CD4-positive, alpha-beta T cell (primary cell): Measurements from ENCODE around the gene PPP1R3G. TPM values are rescaled to one million over a fixed set of nuclear protein-coding genes. Genes with fewer than 3 reads are reported as not detected.

Source experiments
- ATAC-seq: fragments of 200-7000 bp; cut with Tn5 transposase; one replicate; pipeline ENCODE4 v1.10.0; 2022; ENCODE audit warnings: mild to moderate bottlenecking; ENCODE audit not compliant: poor library complexity
- CTCF ChIA-PET: fragments of 350-600 bp; sonication (Branson Sonifier 250); formaldehyde crosslinking; loops from one replicate; lab custom pipeline; 2021; ENCODE audit warnings: antibody characterized with exemption, inconsistent platforms; lab: Charles Lee
- POLR2A ChIA-PET: fragments of 350-600 bp; sonication (Branson Sonifier 250); formaldehyde crosslinking; loops from one replicate; lab custom pipeline; 2021; ENCODE audit warnings: antibody characterized with exemption, inconsistent platforms; lab: Charles Lee
- DNase-seq, 14 experiments: peaks; one replicate each; pipeline ENCODE4 v3.0.0-alpha.2; 2013 to 2020; ENCODE audit warnings: mixed read lengths in 2 of 14
- H3K27ac ChIP-seq, 2 donors: one replicate each; pipeline versions ENCODE4 v1.5.1 to v1.7.0; 2013; ENCODE audit warnings: low read length in 2 of 2, low read depth in 1 of 2, mild to moderate bottlenecking in 1 of 2
- H3K27me3 ChIP-seq, 2 experiments: 1 replicate in 1 of 2; 2 replicates in 1 of 2; pipeline versions ENCODE4 v1.6.1 to v1.7.0; 2013; ENCODE audit warnings: low read length in 2 of 2, control low read depth in 1 of 2, mild to moderate bottlenecking in 1 of 2, moderate library complexity in 1 of 2; ENCODE audit not compliant: insufficient read depth in 2 of 2, control insufficient read depth in 1 of 2
- H3K36me3 ChIP-seq: one replicate; pipeline ENCODE4 v1.6.1; 2013; ENCODE audit warnings: low read length, control low read depth; ENCODE audit not compliant: insufficient read depth
- H3K4me1 ChIP-seq: one replicate; pipeline ENCODE4 v1.6.1; 2013; ENCODE audit warnings: low read length, control low read depth; ENCODE audit not compliant: insufficient read depth
- H3K4me3 ChIP-seq: one replicate; pipeline ENCODE4 v1.5.1; 2013; ENCODE audit warnings: mild to moderate bottlenecking, low read length, moderate library complexity
- H3K9me3 ChIP-seq, 2 experiments: 1 replicate in 1 of 2; 2 replicates in 1 of 2; pipeline versions ENCODE4 v1.6.1 to v1.7.0; 2013; ENCODE audit warnings: low read length in 2 of 2, mild to moderate bottlenecking in 2 of 2, control low read depth in 1 of 2, moderate library complexity in 1 of 2; ENCODE audit not compliant: control insufficient read depth in 1 of 2, insufficient read depth in 1 of 2
- H3K27ac Mint-ChIP-seq: one replicate; pipeline ENCODE4 v1.8.0; 2020; ENCODE audit warnings: mixed read lengths
- H3K27me3 Mint-ChIP-seq: one replicate; pipeline ENCODE4 v1.8.0; 2021; ENCODE audit warnings: mixed read lengths
- H3K36me3 Mint-ChIP-seq: one replicate; pipeline ENCODE4 v1.8.0; 2021; ENCODE audit warnings: low read depth, mixed read lengths
- H3K4me1 Mint-ChIP-seq: one replicate; pipeline ENCODE4 v1.8.0; 2021; ENCODE audit warnings: low read depth, mixed read lengths
- H3K4me3 Mint-ChIP-seq: one replicate; pipeline ENCODE4 v1.8.0; 2020; ENCODE audit warnings: mild to moderate bottlenecking, mixed read lengths
- H3K9me3 Mint-ChIP-seq: one replicate; pipeline ENCODE4 v1.8.0; 2020; ENCODE audit warnings: mixed read lengths
- intact Hi-C, 2 experiments: fragments of 100-400 bp; cut with DNase I in 1 of 2; cut with micrococcal nuclease in 1 of 2; formaldehyde crosslinking; loops; one replicate each; pipeline versions ENCODE4 v1.15.1 to v1.9.0; 2023 to 2025; cut with DNase I, micrococcal nuclease
- total RNA-seq, 174 experiments: library from RNA in 2 of 174; stranded (reverse) in 2 of 174; gene quantifications; one replicate each; pipeline ENCODE4 v1.2.3 and lab custom pipeline; 2021 to 2026
- TF ChIP-seq, protein P1 (sequence below): fragments of 200-600 bp; IDR thresholded peaks from one replicate; pipeline ENCODE4 v1.8.0; 2022; ENCODE audit warnings: antibody characterized with exemption, mild to moderate bottlenecking

The PPP1R3G gene
- total RNA-seq, 2 experiments from 2014 or later: not detected

DNA sequence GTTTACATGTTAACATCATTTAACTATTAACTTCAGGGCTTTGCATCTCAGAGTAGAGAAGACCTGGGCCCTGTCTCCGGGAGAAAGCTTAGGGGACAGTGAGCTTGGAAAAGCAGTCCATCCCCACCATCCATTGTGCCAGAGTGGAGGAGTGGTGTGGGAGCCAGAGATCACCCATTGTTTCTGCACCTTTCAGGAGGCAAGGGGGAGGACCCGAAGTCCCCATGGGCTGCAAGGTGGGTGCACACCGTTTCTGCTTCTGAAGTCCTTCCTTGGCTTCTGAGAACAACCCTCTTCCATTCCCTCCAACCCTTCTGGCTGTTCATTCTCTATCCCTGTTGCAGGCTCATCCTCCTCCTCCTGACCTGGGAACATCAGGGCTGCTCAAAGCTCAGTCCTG, 4.0 kb upstream of the PPP1R3G start:
- POLR2A ChIA-PET: no interaction called here
- H3K27me3 ChIP-seq: peaks cover 10 to 37% of the 10 kb centered on the region in 2 experiments
- H3K27ac ChIP-seq: no peak overlapping the region
- no peaks in the 10 kb centered on the region for H3K36me3 ChIP-seq
- peaks cover 8% of the 10 kb centered on the region for H3K4me1 ChIP-seq
- H3K4me1 Mint-ChIP-seq: no peaks in the 10 kb centered on the region
- no peak for DNase-seq
- no peak overlapping the region for H3K4me3 Mint-ChIP-seq
- ATAC-seq: no peak
- intact Hi-C loops: no loop called here
- H3K9me3 ChIP-seq: peaks cover 0 to 2% of the 10 kb centered on the region in 2 experiments
- H3K4me3 ChIP-seq: no peak overlapping the region
- H3K36me3 Mint-ChIP-seq: no peaks in the 10 kb centered on the region
- H3K27me3 Mint-ChIP-seq: peaks cover 36% of the 10 kb centered on the region
- no peak overlapping the region for H3K27ac Mint-ChIP-seq
- CTCF ChIA-PET: no interaction called here
- TF ChIP-seq, protein P1, sequence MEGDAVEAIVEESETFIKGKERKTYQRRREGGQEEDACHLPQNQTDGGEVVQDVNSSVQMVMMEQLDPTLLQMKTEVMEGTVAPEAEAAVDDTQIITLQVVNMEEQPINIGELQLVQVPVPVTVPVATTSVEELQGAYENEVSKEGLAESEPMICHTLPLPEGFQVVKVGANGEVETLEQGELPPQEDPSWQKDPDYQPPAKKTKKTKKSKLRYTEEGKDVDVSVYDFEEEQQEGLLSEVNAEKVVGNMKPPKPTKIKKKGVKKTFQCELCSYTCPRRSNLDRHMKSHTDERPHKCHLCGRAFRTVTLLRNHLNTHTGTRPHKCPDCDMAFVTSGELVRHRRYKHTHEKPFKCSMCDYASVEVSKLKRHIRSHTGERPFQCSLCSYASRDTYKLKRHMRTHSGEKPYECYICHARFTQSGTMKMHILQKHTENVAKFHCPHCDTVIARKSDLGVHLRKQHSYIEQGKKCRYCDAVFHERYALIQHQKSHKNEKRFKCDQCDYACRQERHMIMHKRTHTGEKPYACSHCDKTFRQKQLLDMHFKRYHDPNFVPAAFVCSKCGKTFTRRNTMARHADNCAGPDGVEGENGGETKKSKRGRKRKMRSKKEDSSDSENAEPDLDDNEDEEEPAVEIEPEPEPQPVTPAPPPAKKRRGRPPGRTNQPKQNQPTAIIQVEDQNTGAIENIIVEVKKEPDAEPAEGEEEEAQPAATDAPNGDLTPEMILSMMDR: no peak
- no peaks in the 10 kb centered on the region for H3K9me3 Mint-ChIP-seq

DNA sequence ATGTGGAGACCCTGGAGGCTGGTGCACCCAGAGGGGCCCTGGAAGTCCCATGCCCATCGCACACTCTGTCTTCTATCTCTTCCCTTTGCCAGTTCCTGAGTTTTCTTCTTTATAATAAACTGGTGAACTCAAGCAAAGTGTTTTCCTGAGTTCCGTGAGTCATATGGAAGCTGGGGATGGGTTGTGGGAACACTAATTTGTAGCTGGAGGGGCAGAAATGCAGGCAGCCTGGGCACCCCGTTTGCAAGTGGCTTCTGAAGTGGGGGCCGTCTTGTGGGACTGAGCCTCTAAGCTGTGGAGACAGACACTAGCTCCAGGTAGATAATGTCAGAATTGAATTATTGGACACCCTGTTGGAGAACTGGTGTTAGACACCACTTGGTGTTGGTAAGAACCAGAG, 3.2 kb upstream of the PPP1R3G start:
- ChIA-PET POLR2A (no interaction called here), CTCF (no interaction called here)
- TF ChIP-seq, protein P1: no peak
- Histone ChIP-seq H3K36me3 (no peaks in the 10 kb centered on the region), H3K4me1 (peaks cover 10% of the 10 kb centered on the region), H3K27ac (no peak overlapping the region), H3K4me3 (no peak overlapping the region), H3K27me3 (peaks cover 16 to 45% of the 10 kb centered on the region in 2 experiments), H3K9me3 (peaks cover 0 to 8% of the 10 kb centered on the region in 2 experiments)
- Mint-ChIP-seq H3K27me3 (peaks cover 39% of the 10 kb centered on the region), H3K4me1 (no peaks in the 10 kb centered on the region), H3K9me3 (no peaks in the 10 kb centered on the region), H3K27ac (no peak overlapping the region), H3K4me3 (no peak overlapping the region), H3K36me3 (no peaks in the 10 kb centered on the region)
- DNase-seq (no peak), ATAC-seq (no peak)
- intact Hi-C loops: no loop called here

DNA sequence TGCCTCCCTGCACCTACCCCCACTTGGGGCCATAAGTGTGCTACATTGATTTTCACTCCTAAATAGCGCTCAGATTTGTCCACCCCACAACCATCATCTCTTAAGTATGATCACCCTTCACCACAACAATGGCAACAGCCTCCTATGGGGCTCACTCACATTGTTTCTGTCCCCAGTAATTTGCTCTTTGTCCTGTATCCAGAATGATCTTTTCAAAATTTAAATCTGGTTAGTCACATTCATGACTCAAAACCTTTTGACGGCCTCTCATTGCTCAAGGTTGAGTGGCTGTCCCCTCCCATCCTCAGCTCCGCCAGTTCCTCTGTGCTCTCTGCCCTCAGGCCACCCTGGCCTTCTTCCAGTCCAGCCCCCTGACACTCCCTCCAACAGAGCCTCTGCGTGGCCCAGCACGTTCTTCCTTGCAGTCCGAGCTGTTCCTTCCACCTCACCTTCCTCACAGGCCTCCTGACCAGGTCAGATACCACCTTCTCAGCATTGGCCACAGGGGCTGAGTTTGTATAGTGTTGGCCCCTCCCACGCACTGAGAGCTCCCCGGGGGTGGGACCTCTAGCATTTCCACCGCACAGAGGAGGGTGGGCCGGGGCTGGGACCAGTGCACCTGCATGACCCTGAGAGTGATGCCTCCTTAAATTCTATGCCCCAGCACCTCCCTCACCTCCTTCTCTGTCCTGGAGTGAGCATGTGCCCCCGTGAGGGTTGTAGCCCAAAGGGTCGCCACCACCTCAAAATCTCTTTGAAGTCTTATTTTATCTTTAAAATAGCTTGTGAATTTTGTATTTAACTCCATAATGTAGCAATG, 2.4 kb upstream of the PPP1R3G start:
- H3K9me3 Mint-ChIP-seq: no peaks in the 10 kb centered on the region

More for the DNA sequence above, 2.4 kb upstream of the PPP1R3G start:
- ChIA-PET POLR2A (no interaction called here), CTCF (no interaction called here)
- no peak overlapping the region for H3K4me3 Mint-ChIP-seq
- no peaks in the 10 kb centered on the region for H3K36me3 Mint-ChIP-seq
- H3K4me1 ChIP-seq: peaks cover 10% of the 10 kb centered on the region
- peaks cover 23 to 52% of the 10 kb centered on the region in 2 experiments for H3K27me3 ChIP-seq
- no peaks in the 10 kb centered on the region for H3K36me3 ChIP-seq
- intact Hi-C loops: no loop called here
- H3K9me3 ChIP-seq: peaks cover 0 to 12% of the 10 kb centered on the region in 2 experiments
- no peak overlapping the region for H3K27ac Mint-ChIP-seq
- peaks cover 45% of the 10 kb centered on the region for H3K27me3 Mint-ChIP-seq
- TF ChIP-seq, protein P1: no peak
- ATAC-seq (no peak), DNase-seq (peak in 2 of 14 experiments; percentile 33 to 48)
- H3K27ac ChIP-seq: no peak overlapping the region
- no peak overlapping the region for H3K4me3 ChIP-seq
- H3K4me1 Mint-ChIP-seq: no peaks in the 10 kb centered on the region
